Mucosa of descending colon (tissue), 3 donors: ENCODE measurements around the gene GRAMD1A. TPM values are rescaled to one million over a fixed set of nuclear protein-coding genes. Genes with fewer than 3 reads are reported as not detected.
A peak's percentile ranks its signal among the peaks of the same experiment; 100 is the strongest.
"Not testable (repeated sequence)": the region's sequence is repeated elsewhere in the genome, so short reads cannot be mapped to it uniquely, and the experiment has no call there.

Source experiments
- ATAC-seq: fragments of 200-7000 bp; cut with Tn5 transposase; one replicate; pipeline ENCODE4 v1.9.1; 2020; ENCODE audit warnings: mild to moderate bottlenecking, moderate library complexity
- DNase-seq, 3 donors: peaks; one replicate each; pipeline ENCODE4 v3.0.0-alpha.2; 2020
- H3K36me3 ChIP-seq: fragments of 200-600 bp; one replicate; pipeline ENCODE4 v1.8.0; 2021; ENCODE audit warnings: low read depth, mild to moderate bottlenecking
- H3K4me1 ChIP-seq: fragments of 200-600 bp; one replicate; pipeline ENCODE4 v1.8.0; 2021; ENCODE audit warnings: low read depth, mild to moderate bottlenecking
- H3K4me3 ChIP-seq: fragments of 200-600 bp; one replicate; pipeline ENCODE4 v1.8.0; 2021; ENCODE audit warnings: mild to moderate bottlenecking
- H3K9me3 ChIP-seq: fragments of 200-600 bp; one replicate; pipeline ENCODE4 v1.8.0; 2021; ENCODE audit warnings: mild to moderate bottlenecking
- intact Hi-C, 2 donors: fragments of 100-400 bp; cut with DNase I in 1 of 2; cut with micrococcal nuclease in 1 of 2; formaldehyde crosslinking; loops; one replicate each; pipeline versions ENCODE4 v1.11.0 to v1.11.1; 2022; cut with DNase I, micrococcal nuclease
- total RNA-seq, 3 donors: library from RNA; stranded (reverse); fragmentation: NEBNext Ultra II Directional in 2 of 3; extraction: Animal tissue kit (Norgen Biotek cat#: 25700) in 2 of 3; gene quantifications; one replicate each; pipeline versions ENCODE4 v1.2.1 to v1.2.4, GENCODE V29; 2021 to 2023
- TF ChIP-seq, protein P1 (sequence below): fragments of 200-600 bp; IDR thresholded peaks from one replicate; pipeline ENCODE4 v1.8.0; 2022; ENCODE audit warnings: antibody characterized with exemption, mild to moderate bottlenecking
- donor health status: DM: no; HTN: no; CAD: no; lungs with moderate emphysema.
- donor health status: DM: no; HTN: no; CAD: no.
- donor health status: DM: no; HTN: yes; CAD: no.

GRAMD1A gene
- total RNA-seq, 3 donors from 2014 or later = 32.5 to 53.1 (median 33.8) TPM

DNA sequence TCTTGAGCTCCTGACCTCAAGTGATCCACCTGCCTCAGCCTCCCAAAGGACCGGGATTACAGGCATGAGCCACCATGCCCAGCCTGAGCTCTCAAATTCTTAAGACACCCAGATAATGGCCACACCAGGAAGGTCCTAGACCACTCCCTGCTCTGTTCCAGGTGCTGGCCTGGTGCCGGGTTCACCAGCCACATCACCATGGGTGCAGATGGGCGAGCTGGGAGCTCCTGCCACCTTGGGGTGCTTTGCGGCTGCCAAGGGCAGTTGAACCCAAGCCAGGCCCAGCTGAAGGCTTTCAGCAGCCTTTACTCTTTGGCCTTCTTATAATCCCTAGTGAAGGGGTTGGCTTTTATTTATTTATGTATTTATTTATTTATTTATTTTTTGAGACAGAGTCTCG is 46.3 kb downstream of the GRAMD1A start:
- TF ChIP-seq, protein P1, sequence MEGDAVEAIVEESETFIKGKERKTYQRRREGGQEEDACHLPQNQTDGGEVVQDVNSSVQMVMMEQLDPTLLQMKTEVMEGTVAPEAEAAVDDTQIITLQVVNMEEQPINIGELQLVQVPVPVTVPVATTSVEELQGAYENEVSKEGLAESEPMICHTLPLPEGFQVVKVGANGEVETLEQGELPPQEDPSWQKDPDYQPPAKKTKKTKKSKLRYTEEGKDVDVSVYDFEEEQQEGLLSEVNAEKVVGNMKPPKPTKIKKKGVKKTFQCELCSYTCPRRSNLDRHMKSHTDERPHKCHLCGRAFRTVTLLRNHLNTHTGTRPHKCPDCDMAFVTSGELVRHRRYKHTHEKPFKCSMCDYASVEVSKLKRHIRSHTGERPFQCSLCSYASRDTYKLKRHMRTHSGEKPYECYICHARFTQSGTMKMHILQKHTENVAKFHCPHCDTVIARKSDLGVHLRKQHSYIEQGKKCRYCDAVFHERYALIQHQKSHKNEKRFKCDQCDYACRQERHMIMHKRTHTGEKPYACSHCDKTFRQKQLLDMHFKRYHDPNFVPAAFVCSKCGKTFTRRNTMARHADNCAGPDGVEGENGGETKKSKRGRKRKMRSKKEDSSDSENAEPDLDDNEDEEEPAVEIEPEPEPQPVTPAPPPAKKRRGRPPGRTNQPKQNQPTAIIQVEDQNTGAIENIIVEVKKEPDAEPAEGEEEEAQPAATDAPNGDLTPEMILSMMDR = no peak
- Histone ChIP-seq H3K9me3 (no peaks in the 10 kb centered on the region), H3K36me3 (no peaks in the 10 kb centered on the region), H3K4me1 (peaks cover 2% of the 10 kb centered on the region), H3K4me3 (no peak overlapping the region)
- no peak for DNase-seq
- intact Hi-C loops = no loop called here
- ATAC-seq = no peak

DNA sequence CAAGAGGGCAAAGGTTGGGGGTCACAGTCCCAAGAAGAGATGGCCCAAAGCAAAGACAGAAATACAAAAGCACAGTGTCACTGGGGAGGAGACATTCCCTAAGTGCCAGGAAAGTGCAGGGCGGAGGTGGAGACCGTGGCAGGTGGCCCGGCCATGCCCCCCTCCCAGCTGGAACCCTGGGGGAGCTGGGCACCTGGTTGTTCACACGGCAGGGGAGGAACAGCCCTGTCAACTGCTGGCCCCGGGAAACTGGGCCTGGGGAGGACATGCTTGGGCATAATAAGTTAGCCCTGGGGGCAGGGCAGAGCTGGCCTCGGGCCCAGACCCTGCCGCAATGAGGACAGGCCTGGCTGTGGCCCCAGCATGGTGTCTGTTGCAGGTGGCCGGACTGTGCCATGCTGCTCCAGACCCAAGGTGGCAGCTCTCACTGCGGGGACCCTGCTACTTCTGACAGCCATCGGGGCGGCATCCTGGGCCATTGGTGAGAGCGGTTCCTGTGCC is 48.8 kb downstream of the GRAMD1A start:
- ATAC-seq = peak; percentile 21

DNA sequence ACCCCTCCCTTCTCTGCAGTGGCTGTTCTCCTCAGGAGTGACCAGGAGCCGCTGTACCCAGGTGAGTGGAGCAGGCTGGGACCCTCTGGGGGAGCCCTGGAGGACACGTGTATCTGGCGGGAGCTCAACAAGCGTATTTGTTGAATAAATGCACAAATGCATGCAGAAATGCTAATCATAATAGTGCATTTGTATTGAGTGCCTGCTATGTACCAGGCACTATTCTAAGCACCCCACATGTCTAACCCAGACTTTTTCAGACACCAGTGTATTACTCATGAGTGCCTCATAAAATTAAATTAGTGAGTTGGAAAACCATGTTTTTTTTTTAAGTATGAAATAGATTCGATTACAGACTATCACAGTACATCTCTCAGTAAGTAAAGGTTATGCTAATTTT is 49.3 kb downstream of the GRAMD1A start:
- Histone ChIP-seq H3K9me3 (no peaks in the 10 kb centered on the region), H3K36me3 (no peaks in the 10 kb centered on the region), H3K4me3 (no peak overlapping the region), H3K4me1 (no peaks in the 10 kb centered on the region)
- intact Hi-C loops = no loop called here
- no peak for ATAC-seq
- no peak for DNase-seq
- TF ChIP-seq, protein P1 = no peak

More for the DNA sequence above, 48.8 kb downstream of the GRAMD1A start:
- Histone ChIP-seq H3K36me3 (no peaks in the 10 kb centered on the region), H3K4me3 (no peak overlapping the region), H3K4me1 (no peaks in the 10 kb centered on the region), H3K9me3 (no peaks in the 10 kb centered on the region)
- intact Hi-C loops = no loop called here
- TF ChIP-seq, protein P1 = no peak
- DNase-seq = peak in 1 of 3 donors; percentile 42

DNA sequence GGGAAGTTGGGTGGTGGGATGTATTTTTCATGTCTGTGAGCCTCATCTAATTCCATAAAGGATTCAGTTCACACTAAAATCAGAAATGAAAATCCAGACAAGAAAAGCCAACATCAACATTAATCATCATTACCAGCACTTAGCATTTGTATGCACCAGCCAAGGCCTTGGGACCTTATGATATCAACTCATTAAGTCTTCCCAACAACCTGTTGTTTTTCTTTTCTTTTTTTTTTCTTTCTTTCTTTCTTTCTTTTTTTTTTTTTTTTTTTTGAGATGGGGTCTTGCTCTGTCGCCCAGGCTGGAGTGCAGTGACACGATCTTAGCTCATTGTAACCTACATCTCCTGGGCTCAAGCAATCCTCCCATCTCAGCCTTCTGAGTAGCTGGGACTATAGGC is 50.5 kb downstream of the GRAMD1A start:
- DNase-seq, H3K9me3 ChIP-seq, H3K36me3 ChIP-seq, H3K4me1 ChIP-seq, H3K4me3 ChIP-seq, intact Hi-C loops, ATAC-seq: not testable (repeated sequence)

DNA sequence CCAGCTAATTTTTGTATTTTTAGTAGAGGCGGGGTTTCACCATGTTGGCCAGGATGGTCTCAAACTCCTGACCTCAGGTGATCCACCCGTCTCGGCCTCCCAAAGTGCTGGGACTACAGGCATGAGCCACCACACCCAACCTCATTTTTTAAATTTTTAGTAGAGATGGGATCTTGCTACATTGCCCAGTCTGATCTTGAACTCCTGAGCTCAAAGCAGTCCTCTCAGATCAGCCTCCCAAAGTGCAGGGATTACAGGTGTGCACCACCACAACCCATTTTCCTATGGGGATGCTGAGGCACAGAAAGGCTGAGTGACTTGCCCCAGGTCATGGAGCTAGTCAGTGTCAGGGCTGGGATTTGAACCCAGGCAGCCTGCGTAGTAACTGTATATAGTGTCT is 51.1 kb downstream of the GRAMD1A start:
- intact Hi-C loops, H3K36me3 ChIP-seq, H3K4me1 ChIP-seq, H3K4me3 ChIP-seq, DNase-seq, ATAC-seq, H3K9me3 ChIP-seq: not testable (repeated sequence)

DNA sequence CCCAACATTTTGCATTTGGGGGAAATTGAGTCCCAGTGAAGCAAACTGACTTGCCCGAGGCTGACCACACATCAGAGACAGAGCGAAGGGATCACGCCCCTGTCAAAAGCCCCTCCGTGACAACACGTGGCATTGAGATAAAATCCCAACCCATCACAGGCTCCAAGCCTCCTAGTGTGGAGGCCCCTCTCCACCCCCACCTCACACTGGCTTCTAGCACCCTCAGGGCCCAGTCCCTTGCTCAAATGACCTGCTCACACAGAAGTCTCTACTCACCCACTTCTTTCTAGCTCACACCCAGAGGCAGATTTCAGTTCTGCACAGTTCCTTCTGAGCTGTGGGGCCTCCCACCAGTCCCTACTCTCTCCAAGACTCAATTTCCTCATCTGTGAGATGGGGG is 51.7 kb downstream of the GRAMD1A start:
- H3K9me3 ChIP-seq = no peaks in the 10 kb centered on the region
- peak in 1 of 3 donors; percentile 13 for DNase-seq
- no peak for ATAC-seq
- no peak overlapping the region for H3K4me3 ChIP-seq
- TF ChIP-seq, protein P1 = no peak
- no peaks in the 10 kb centered on the region for H3K36me3 ChIP-seq
- intact Hi-C loops = no loop called here
- no peaks in the 10 kb centered on the region for H3K4me1 ChIP-seq

DNA sequence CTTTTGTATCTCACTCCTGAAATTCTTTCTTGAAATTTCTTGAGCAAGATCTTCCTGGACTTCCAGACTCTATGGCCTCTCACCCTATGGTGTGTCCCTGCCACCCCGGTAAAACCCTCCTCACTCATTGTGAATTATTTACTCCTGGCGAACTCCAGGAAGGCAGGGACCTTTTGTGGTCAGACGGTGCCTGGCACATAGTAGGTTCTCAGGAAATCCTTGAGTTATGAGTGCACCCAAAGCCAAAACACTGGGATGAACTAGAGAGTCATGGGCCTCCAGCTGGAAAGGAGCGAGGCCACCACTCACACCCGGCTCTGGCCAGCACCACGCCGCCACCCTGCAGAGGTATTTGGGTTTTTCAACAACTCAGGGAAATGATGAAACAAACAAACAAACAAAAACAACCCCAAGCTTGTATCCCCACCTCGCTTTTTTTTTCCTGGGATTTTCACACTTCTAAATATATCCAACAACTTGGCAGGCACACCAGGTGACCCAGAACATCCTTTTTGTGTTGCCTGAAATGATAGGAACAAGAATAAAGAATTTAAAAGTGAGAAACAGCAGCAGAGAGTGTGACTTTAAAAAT is 52.6 kb downstream of the GRAMD1A start:
- intact Hi-C loops = no loop called here
- no peaks in the 10 kb centered on the region for H3K4me1 ChIP-seq
- H3K9me3 ChIP-seq = no peaks in the 10 kb centered on the region
- no peaks in the 10 kb centered on the region for H3K36me3 ChIP-seq
- H3K4me3 ChIP-seq = no peak overlapping the region
- TF ChIP-seq, protein P1 = no peak
- ATAC-seq (no peak), DNase-seq (peak in 1 of 3 donors; percentile 20)
